Activated CD8-positive, alpha-beta T cell treated with anti-CD3 and anti-CD28 coated beads for 36 hours (primary cell): ENCODE data around the gene RPS27. TPM values are rescaled to one million over a fixed set of nuclear protein-coding genes. Genes with fewer than 3 reads are reported as not detected.

Experiments
- ATAC-seq: fragments of 200-7000 bp; cut with Tn5 transposase; one replicate; pipeline ENCODE4 v1.10.0; 2021; ENCODE audit warnings: mild to moderate bottlenecking, moderate library complexity
- CTCF ChIA-PET: fragments of 350-600 bp; sonication (Branson Sonifier 250); formaldehyde crosslinking; loops from one replicate; lab custom pipeline; 2021; ENCODE audit warnings: antibody characterized with exemption; lab: Charles Lee
- POLR2A ChIA-PET: fragments of 350-600 bp; sonication (Branson Sonifier 250); formaldehyde crosslinking; loops from one replicate; lab custom pipeline; 2021; ENCODE audit warnings: antibody characterized with exemption; lab: Charles Lee
- DNase-seq: peaks from one replicate; pipeline ENCODE4 v3.0.0-alpha.2; 2020
- H3K27ac Mint-ChIP-seq: one replicate; pipeline ENCODE4 v1.8.0; 2021; ENCODE audit warnings: mild to moderate bottlenecking, mixed read lengths
- H3K27me3 Mint-ChIP-seq: one replicate; pipeline ENCODE4 v1.8.0; 2021; ENCODE audit warnings: mixed read lengths
- H3K36me3 Mint-ChIP-seq: one replicate; pipeline ENCODE4 v1.8.0; 2021; ENCODE audit warnings: low read depth, mixed read lengths
- H3K4me1 Mint-ChIP-seq: one replicate; pipeline ENCODE4 v1.8.0; 2021; ENCODE audit warnings: low read depth, mixed read lengths
- H3K4me3 Mint-ChIP-seq: one replicate; pipeline ENCODE4 v1.8.0; 2021; ENCODE audit warnings: mild to moderate bottlenecking, moderate library complexity, mixed read lengths
- H3K9me3 Mint-ChIP-seq: one replicate; pipeline ENCODE4 v1.8.0; 2021; ENCODE audit warnings: mixed read lengths
- CTCF ChIP-seq: fragments of 200-600 bp; IDR thresholded peaks from one replicate; pipeline ENCODE4 v1.8.0; 2022; ENCODE audit warnings: antibody characterized with exemption, mild to moderate bottlenecking
- intact Hi-C: fragments of 100-400 bp; cut with micrococcal nuclease; formaldehyde crosslinking; loops from one replicate; pipeline ENCODE4 v1.10.0; 2022
- total RNA-seq, 2 experiments: library from RNA; stranded (reverse); gene quantifications; one replicate each; pipeline ENCODE4 v1.2.3, GENCODE V29; 2021

The RPS27 gene
- total RNA-seq, 2 experiments from 2014 or later = 1,638 to 1,644 TPM

DNA sequence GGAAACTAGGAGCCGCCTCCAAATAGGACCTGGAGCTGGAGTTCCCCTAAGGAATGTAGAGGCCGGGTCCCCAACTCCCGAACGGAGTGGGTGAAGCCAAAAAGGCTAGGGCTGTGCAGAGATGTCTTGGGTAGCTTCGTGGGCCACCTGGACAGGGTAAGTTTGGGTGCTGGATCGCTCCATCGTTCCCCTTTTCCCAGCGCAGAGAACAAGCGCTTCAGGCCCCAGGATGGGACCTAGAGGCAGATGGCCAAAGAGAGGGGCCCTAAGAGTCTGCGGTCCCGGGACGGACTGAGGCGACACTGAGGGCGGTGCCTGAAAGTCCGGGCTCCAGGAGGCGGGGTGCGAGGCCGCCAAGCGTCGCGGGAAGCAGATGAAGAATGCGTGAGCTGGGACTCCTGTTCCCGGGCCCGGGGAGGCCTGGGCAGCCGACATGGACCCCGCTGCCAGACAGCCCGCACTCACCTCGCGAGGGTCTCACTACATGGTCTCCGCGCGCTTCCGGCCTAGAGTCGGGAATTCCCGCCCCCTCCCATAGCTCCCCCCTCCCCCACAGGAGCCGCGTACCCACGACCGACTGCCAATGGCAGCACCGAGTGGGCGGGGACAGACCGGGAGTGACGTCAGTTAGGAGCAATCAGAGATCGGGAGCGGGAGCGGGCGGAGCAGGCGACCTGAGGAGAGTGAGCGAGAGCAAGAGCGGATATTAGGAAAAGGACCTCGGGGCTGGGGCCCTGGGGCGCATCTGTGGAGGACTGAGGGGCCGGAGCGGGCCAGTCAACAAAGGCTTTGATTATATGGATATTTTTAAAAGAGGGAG is 27.3 kb upstream of the RPS27 start, which contains the start of gene SLC39A1:
TSS of gene SLC39A1 (minus strand) at position 508 of the 820 bp plus-strand sequence. CDS start 822 bp downstream, outside the sequence.
- POLR2A ChIA-PET = interaction anchor here (0.8 to 7.4 kb wide), 10 partner anchors 10 to 283 kb away, joined by 3 to 138 read pairs (median 5); partner anchors contain the start of genes DENND4B, GATAD2B, JTB and RAB13
- DNase-seq (peak; percentile 97), ATAC-seq (peak; percentile 56)
- H3K9me3 Mint-ChIP-seq = no peaks in the 10 kb centered on the region
- peak within 1 kb of the TSS; percentile 92 for H3K27ac Mint-ChIP-seq
- TF ChIP-seq CTCF = no peak
- H3K4me3 Mint-ChIP-seq = peak within 1 kb of the TSS; percentile 78
- intact Hi-C loops = no loop called here
- H3K4me1 Mint-ChIP-seq = peaks cover 48% of the 10 kb centered on the region
- H3K27me3 Mint-ChIP-seq = no peaks in the 10 kb centered on the region
- CTCF ChIA-PET = interaction anchor here (1.4 to 6.7 kb wide), 4 partner anchors 11 to 23 kb away, joined by 3 to 37 read pairs (median 13); partner anchors contain the start of genes DENND4B, JTB and RAB13
- peaks cover 22% of the 10 kb centered on the region for H3K36me3 Mint-ChIP-seq

- ChIA-PET CTCF (interaction anchor here (1.6 to 6.7 kb wide), 3 partner anchors 11 to 22 kb away, joined by 4 to 37 read pairs (median 22); partner anchors contain the start of genes DENND4B and RAB13), POLR2A (interaction anchor here (0.9 to 7.4 kb wide), 5 partner anchors 11 to 284 kb away, joined by 3 to 138 read pairs (median 20); partner anchors contain the start of genes GATAD2B, JTB, RAB13 and RPS27)
- Mint-ChIP-seq H3K27ac (peak overlapping the region; percentile 92), H3K9me3 (no peaks in the 10 kb centered on the region), H3K4me3 (peak overlapping the region; percentile 78), H3K4me1 (peaks cover 48% of the 10 kb centered on the region), H3K27me3 (no peaks in the 10 kb centered on the region), H3K36me3 (peaks cover 22% of the 10 kb centered on the region)
- no peak for ATAC-seq
- intact Hi-C loops = no loop called here
- peak; percentile 33 for DNase-seq
- TF ChIP-seq CTCF = no peak
These were observed 26.7 kb upstream of the RPS27 start for GRCh38 chr1:153963850-153964331.

GRCh38 chr1:153967107-153967999 is 23.2 kb upstream of the RPS27 start, which contains the start of gene CREB3L4:
Gene CREB3L4, plus strand, starts transcription at chr1:153967902. Its CDS starts 624 bp downstream, at chr1:153968526.
- peaks cover 32% of the 10 kb centered on the region for H3K4me1 Mint-ChIP-seq
- H3K27me3 Mint-ChIP-seq = no peaks in the 10 kb centered on the region
- intact Hi-C loops = no loop called here
- peak; percentile 18 for TF ChIP-seq CTCF
- CTCF ChIA-PET = interaction anchor here (0.8 to 6.7 kb wide), 13 partner anchors 9 to 533 kb away, joined by 3 to 56 read pairs (median 3); partner anchors contain the start of genes CRTC2, DENND4B, GATAD2B and JTB
- peak within 1 kb of the TSS; percentile 94 for H3K27ac Mint-ChIP-seq
- POLR2A ChIA-PET = interaction anchor here (1.0 to 13.9 kb wide), 13 partner anchors 8 to 333 kb away, joined by 3 to 237 read pairs (median 12); partner anchors contain the start of genes CRTC2, DENND4B, GATAD2B and JTB
- peak; percentile 94 for DNase-seq
- H3K4me3 Mint-ChIP-seq = peak within 1 kb of the TSS; percentile 99
- ATAC-seq = peak; percentile 88
- H3K9me3 Mint-ChIP-seq = no peaks in the 10 kb centered on the region
- peaks cover 14% of the 10 kb centered on the region for H3K36me3 Mint-ChIP-seq

DNA sequence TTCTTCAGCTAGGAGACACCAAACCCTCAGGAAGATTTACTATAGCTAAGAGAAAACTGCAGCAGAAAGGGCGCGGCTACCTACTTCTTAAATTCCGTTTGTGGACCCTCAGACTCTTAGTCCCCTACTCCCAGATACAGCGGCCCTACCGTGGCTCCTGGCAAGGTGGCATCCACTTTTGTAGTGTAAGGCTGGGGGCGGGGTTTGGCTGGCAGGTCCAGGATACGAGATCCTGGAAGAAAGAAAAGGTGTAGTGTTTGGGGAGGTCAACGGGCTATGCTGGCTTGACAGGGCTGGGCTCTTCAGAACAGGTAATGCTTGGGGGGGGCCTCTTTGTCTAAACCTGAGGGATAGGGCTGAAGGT is 22.6 kb upstream of the RPS27 start:
- Mint-ChIP-seq H3K36me3 (peaks cover 18% of the 10 kb centered on the region), H3K27ac (peak overlapping the region; percentile 94), H3K4me3 (peak overlapping the region; percentile 99), H3K27me3 (no peaks in the 10 kb centered on the region), H3K9me3 (no peaks in the 10 kb centered on the region), H3K4me1 (peaks cover 31% of the 10 kb centered on the region)
- ChIA-PET POLR2A (interaction anchor here (1.0 to 13.9 kb wide), 10 partner anchors 7 to 178 kb away, joined by 3 to 237 read pairs (median 19); partner anchors contain the start of genes CRTC2, DENND4B, GATAD2B and JTB), CTCF (interaction anchor here (0.8 to 6.7 kb wide), 11 partner anchors 9 to 533 kb away, joined by 3 to 56 read pairs (median 4); partner anchors contain the start of genes CRTC2, DENND4B, GATAD2B and JTB)
- ATAC-seq = no peak
- intact Hi-C loops = no loop called here
- DNase-seq = peak; percentile 28
- TF ChIP-seq CTCF = no peak
